NK-92 (cell line): ENCODE data around the gene SOCS7.
A peak's percentile ranks its signal among the peaks of the same experiment; 100 is the strongest.

ENCODE experiments used
- DNase-seq: peaks from one replicate; lab custom pipeline; 2025; ENCODE audit not compliant: unreplicated experiment; lab: John Stamatoyannopoulos, UW

SOCS7 gene

GRCh38 chr17:38334480-38335364 is 16.9 kb upstream of the SOCS7 start:
- no peak for DNase-seq

- no peak for DNase-seq
Observed at GRCh38 chr17:38336838-38337237, 14.8 kb upstream of the SOCS7 start.

GRCh38 chr17:38338053-38338452 is 13.6 kb upstream of the SOCS7 start:
- no peak for DNase-seq

GRCh38 chr17:38338535-38338934 is 13.1 kb upstream of the SOCS7 start:
- DNase-seq = no peak

- DNase-seq = no peak
Observed at GRCh38 chr17:38339891-38340290, 11.8 kb upstream of the SOCS7 start.

GRCh38 chr17:38341035-38341721 is 10.5 kb upstream of the SOCS7 start:
- DNase-seq = no peak

- no peak for DNase-seq
Observed at GRCh38 chr17:38342886-38343607, 8.6 kb upstream of the SOCS7 start.

GRCh38 chr17:38343608-38344419 is 7.8 kb upstream of the SOCS7 start, which contains the start of gene GPR179:
Gene GPR179, minus strand, starts transcription at chr17:38343956. Its CDS starts 167 bp downstream, at chr17:38343789.
- DNase-seq = no peak

GRCh38 chr17:38344420-38344745 is 7.3 kb upstream of the SOCS7 start:
- no peak for DNase-seq

GRCh38 chr17:38345743-38346142 is 5.9 kb upstream of the SOCS7 start:
- DNase-seq = no peak

GRCh38 chr17:38349097-38349730 is 2.4 kb upstream of the SOCS7 start:
- DNase-seq = peak; percentile 45

GRCh38 chr17:38350035-38350434 is 1.6 kb upstream of the SOCS7 start:
- no peak for DNase-seq

- DNase-seq = no peak
Observed at GRCh38 chr17:38352245-38353085, 821 bp downstream of the SOCS7 start.

- no peak for DNase-seq
Observed at GRCh38 chr17:38353086-38353604, 1.5 kb downstream of the SOCS7 start.

- no peak for DNase-seq
Observed at GRCh38 chr17:38353668-38354067, 2.0 kb downstream of the SOCS7 start.

- no peak for DNase-seq
Observed at GRCh38 chr17:38354466-38354865, 2.8 kb downstream of the SOCS7 start.

- no peak for DNase-seq
Observed at GRCh38 chr17:38355251-38355650, 3.6 kb downstream of the SOCS7 start.

- DNase-seq = no peak
Observed at GRCh38 chr17:38357486-38358123, 6.0 kb downstream of the SOCS7 start.
